GM23338 (cell line): Measurements from ENCODE around the gene TMEM167B. TPM values are rescaled to one million over a fixed set of nuclear protein-coding genes. Genes with fewer than 3 reads are reported as not detected.

Source experiments
- ATAC-seq: fragments of 200-7000 bp; cut with Tn5 transposase; 3 replicates; pipeline ENCODE4 v1.9.1; 2020
- DNase-seq: peaks from one replicate; pipeline ENCODE4 v3.0.0-alpha.2; 2015; ENCODE audit warnings: low spot score
- H2AFZ ChIP-seq: fragments of 200-600 bp; sonication (generic); 2 replicates; pipeline ENCODE4 v1.8.0; 2016; ENCODE audit warnings: antibody characterized with exemption, mild to moderate bottlenecking, moderate library complexity
- H3F3A ChIP-seq: fragments of 200-600 bp; sonication (generic); replicated peaks from 2 replicates; pipeline ENCODE4 v1.8.0; 2017; ENCODE audit warnings: antibody characterized with exemption, mixed run types, low read depth
- H3K27ac ChIP-seq: fragments of 200-600 bp; sonication (generic); 2 replicates; pipeline ENCODE4 v1.6.1; 2016; ENCODE audit warnings: low read depth
- H3K27me3 ChIP-seq: fragments of 200-600 bp; sonication (generic); 2 replicates; pipeline ENCODE4 v1.8.0; 2016; ENCODE audit warnings: mild to moderate bottlenecking, mixed run types, moderate library complexity; ENCODE audit not compliant: insufficient read depth
- H3K36me3 ChIP-seq: fragments of 200-600 bp; sonication (generic); 2 replicates; pipeline ENCODE4 v1.8.0; 2016; ENCODE audit warnings: mild to moderate bottlenecking; ENCODE audit not compliant: insufficient read depth
- H3K4me1 ChIP-seq: fragments of 200-600 bp; sonication (generic); 2 replicates; pipeline ENCODE4 v1.8.0; 2016; ENCODE audit warnings: mild to moderate bottlenecking, moderate library complexity; ENCODE audit not compliant: insufficient read depth
- H3K4me2 ChIP-seq: fragments of 200-600 bp; sonication (generic); 2 replicates; pipeline ENCODE4 v1.7.1; 2017; ENCODE audit warnings: mixed run types
- H3K4me3 ChIP-seq: fragments of 200-600 bp; sonication (generic); 2 replicates; pipeline ENCODE4 v1.6.1; 2016; ENCODE audit warnings: mixed run types
- H3K79me2 ChIP-seq: fragments of 200-600 bp; sonication (generic); replicated peaks from 2 replicates; pipeline ENCODE4 v1.8.0; 2017; ENCODE audit warnings: mild to moderate bottlenecking; ENCODE audit not compliant: insufficient read depth
- H3K9me2 ChIP-seq: fragments of 200-600 bp; sonication (generic); 2 replicates; pipeline ENCODE4 v1.8.0; 2017; ENCODE audit not compliant: insufficient read depth
- H4K20me1 ChIP-seq: fragments of 200-600 bp; sonication (generic); replicated peaks from 2 replicates; pipeline ENCODE4 v1.8.0; 2017; ENCODE audit warnings: mild to moderate bottlenecking; ENCODE audit not compliant: insufficient read depth
- H3K27ac Mint-ChIP-seq: 2 replicates; pipeline ENCODE4 v1.8.0; 2020; ENCODE audit warnings: inconsistent platforms, mild to moderate bottlenecking, moderate library complexity, mixed read lengths
- H3K27me3 Mint-ChIP-seq: 3 replicates; pipeline ENCODE4 v1.8.0; 2022; ENCODE audit warnings: low read depth, mild to moderate bottlenecking, moderate library complexity, mixed read lengths, inconsistent platforms; ENCODE audit not compliant: insufficient read depth, poor library complexity
- H3K36me3 Mint-ChIP-seq: 3 replicates; pipeline ENCODE4 v1.8.0; 2021; ENCODE audit warnings: low read depth, mild to moderate bottlenecking, inconsistent platforms, moderate library complexity, mixed read lengths
- H3K4me1 Mint-ChIP-seq: 3 replicates; pipeline ENCODE4 v1.8.0; 2020; ENCODE audit warnings: mild to moderate bottlenecking, inconsistent platforms, mixed read lengths
- H3K4me3 Mint-ChIP-seq: 3 replicates; pipeline ENCODE4 v1.8.0; 2021; ENCODE audit warnings: moderate library complexity, mild to moderate bottlenecking, inconsistent platforms, mixed read lengths
- H3K9me3 Mint-ChIP-seq: 3 replicates; pipeline ENCODE4 v1.8.0; 2020; ENCODE audit warnings: moderate library complexity, mild to moderate bottlenecking, inconsistent platforms, mixed read lengths
- CREB1 ChIP-seq: fragments of 250-450 bp; sonication (Bioruptor Pico); IDR thresholded peaks from 2 replicates; pipeline ENCODE4 v1.5.0; 2020; ENCODE audit warnings: low read depth, mild to moderate bottlenecking, moderate library complexity
- CTCF ChIP-seq, 2 experiments: fragments of 200-600 bp in 1 of 2; sonication (generic) in 1 of 2; conservative IDR thresholded peaks; 2 replicates each; pipeline versions ENCODE4 v1.5.1 to v1.6.1; 2016 to 2017; ENCODE audit warnings: antibody characterized with exemption in 2 of 2, low read depth in 2 of 2, mild to moderate bottlenecking in 2 of 2, moderate library complexity in 1 of 2
- ETS1 ChIP-seq: IDR thresholded peaks from 2 replicates; pipeline ENCODE4 v1.6.1; 2016; ENCODE audit warnings: antibody characterized with exemption
- EZH2 ChIP-seq: fragments of 200-600 bp; sonication (generic); IDR thresholded peaks from one replicate; pipeline ENCODE4 v1.8.0; 2017; ENCODE audit warnings: antibody characterized with exemption, mild to moderate bottlenecking, low read depth; ENCODE audit not compliant: unreplicated experiment
- EZH2phosphoT487 ChIP-seq: fragments of 200-600 bp; sonication (generic); IDR thresholded peaks from one replicate; pipeline ENCODE4 v1.8.1; 2018; ENCODE audit warnings: antibody characterized with exemption; ENCODE audit not compliant: unreplicated experiment
- JUNB ChIP-seq: IDR thresholded peaks from one replicate; pipeline ENCODE4 v1.6.1; 2016; ENCODE audit warnings: antibody characterized with exemption; ENCODE audit not compliant: unreplicated experiment
- NANOG ChIP-seq: IDR thresholded peaks from 2 replicates; pipeline ENCODE4 v1.6.1; 2016; ENCODE audit warnings: antibody characterized with exemption, borderline replicate concordance
- POLR2AphosphoS5 ChIP-seq: IDR thresholded peaks from 2 replicates; pipeline ENCODE4 v1.6.1; 2016; ENCODE audit warnings: antibody characterized with exemption, low read depth
- REST ChIP-seq: IDR thresholded peaks from one replicate; pipeline ENCODE4 v1.6.1; 2018; ENCODE audit warnings: antibody characterized with exemption; ENCODE audit not compliant: unreplicated experiment
- STAT1 ChIP-seq: IDR thresholded peaks from one replicate; pipeline ENCODE4 v1.6.1; 2016; ENCODE audit warnings: antibody characterized with exemption; ENCODE audit not compliant: unreplicated experiment
- ZNF114 ChIP-seq: fragments of 250-450 bp; sonication (Bioruptor Pico); IDR thresholded peaks from 2 replicates; pipeline ENCODE4 v1.5.0; 2020; ENCODE audit warnings: mild to moderate bottlenecking, moderate library complexity
- ZNF331 ChIP-seq: fragments of 250-450 bp; sonication (Bioruptor Pico); IDR thresholded peaks from 2 replicates; pipeline ENCODE4 v1.5.0; 2020; ENCODE audit warnings: low read depth, mild to moderate bottlenecking, moderate library complexity
- ZNF462 ChIP-seq: fragments of 250-450 bp; sonication (Bioruptor Pico); IDR thresholded peaks from 2 replicates; pipeline ENCODE4 v1.5.0; 2020; ENCODE audit warnings: mild to moderate bottlenecking, moderate library complexity
- polyA plus RNA-seq: library from polyadenylated mRNA; unstranded; fragments of >200 nt; fragmentation: Nextera tagmentation; extraction: Ambion mirVana; gene quantifications from 2 replicates; pipeline ENCODE4 v1.2.1, GENCODE V29; 2016
- total RNA-seq: library from RNA; depleted of rRNA; stranded (reverse); fragments of >200 nt; shearing (Covaris generic); gene quantifications from 2 replicates; pipeline ENCODE4 v1.2.3, GENCODE V29; 2014

TMEM167B gene
- total and polyA plus RNA-seq, 2 experiments from 2014 or later: 9.8 to 10.7 TPM

GRCh38 chr1:109104364-109105151 lies 14.0 kb downstream of the TMEM167B start:
- Mint-ChIP-seq H3K9me3 (peaks cover 2% of the 10 kb centered on the region; the same call in 2 of the 3 replicates), H3K27me3 (peaks cover 23% of the 10 kb centered on the region), H3K27ac (no peak overlapping the region; the same call in 1 of the 2 replicates), H3K4me3 (no peak overlapping the region; the same call in 2 of the 3 replicates), H3K4me1 (peaks cover 3% of the 10 kb centered on the region; the same call in 2 of the 3 replicates), H3K36me3 (peaks cover 34% of the 10 kb centered on the region; the same call in 2 of the 3 replicates)
- H3K36me3 ChIP-seq: no peaks in the 10 kb centered on the region
- TF ChIP-seq CREB1 (CRISPR knock-in tag) (no peak), NANOG (no peak), CTCF (conservative IDR thresholded peaks at IDR 0.05; ENCODE audit: low read depth in 2 of 2) (no peak), ETS1 (no peak), ZNF114 (CRISPR knock-in tag) (no peak), POLR2AphosphoS5 (no peak; the same call in 1 of the 2 replicates), REST (no peak), ZNF331 (CRISPR knock-in tag) (no peak), STAT1 (no peak), EZH2 (no peak), ZNF462 (no peak), JUNB (no peak), EZH2phosphoT487 (no peak)
- peaks cover 20% of the 10 kb centered on the region for H3K79me2 ChIP-seq
- no peaks in the 10 kb centered on the region for H3K9me2 ChIP-seq
- H4K20me1 ChIP-seq: peaks cover 10% of the 10 kb centered on the region; the same call in 1 of the 2 replicates
- no peak overlapping the region for H3K27ac ChIP-seq
- H3K4me1 ChIP-seq: no peaks in the 10 kb centered on the region; the same call in none of the 2 replicates
- no peak for DNase-seq
- ATAC-seq: no peak
- peaks cover 12% of the 10 kb centered on the region for H3F3A ChIP-seq
- H3K4me2 ChIP-seq: no peak overlapping the region
- H2AFZ ChIP-seq: no peak overlapping the region
- H3K27me3 ChIP-seq: no peaks in the 10 kb centered on the region
- H3K4me3 ChIP-seq: no peak overlapping the region
